Heart right ventricle (tissue), 16 donors: Measurements from ENCODE around the gene CHORDC1. TPM values are rescaled to one million over a fixed set of nuclear protein-coding genes. Genes with fewer than 3 reads are reported as not detected.

Experiments
- ATAC-seq, 8 donors: fragments of 200-7000 bp; cut with Tn5 transposase; one replicate each; pipeline ENCODE4 v1.9.1; 2020; ENCODE audit warnings: mild to moderate bottlenecking in 8 of 8, moderate library complexity in 8 of 8, moderate number of reproducible peaks in 1 of 8
- DNase-seq, 2 donors: peaks; one replicate each; pipeline ENCODE4 v3.0.0-alpha.2; 2020
- H3K27ac ChIP-seq, 10 donors: fragments of 200-600 bp; sonication (generic) in 2 of 10; one replicate each; pipeline versions ENCODE4 v1.5.0 to v1.8.0; 2020 to 2022; ENCODE audit warnings: mild to moderate bottlenecking in 3 of 10
- H3K27me3 ChIP-seq, 7 donors: fragments of 200-600 bp; one replicate each; pipeline ENCODE4 v1.8.0; 2021 to 2022; ENCODE audit warnings: mild to moderate bottlenecking in 2 of 7
- H3K36me3 ChIP-seq, 9 donors: fragments of 200-600 bp; sonication (generic) in 1 of 9; one replicate each; pipeline versions ENCODE4 v1.5.0 to v1.8.0; 2020 to 2022; ENCODE audit warnings: mild to moderate bottlenecking in 2 of 9
- H3K4me1 ChIP-seq, 9 donors: fragments of 200-600 bp; sonication (generic) in 1 of 9; one replicate each; pipeline versions ENCODE4 v1.5.0 to v1.8.0; 2020 to 2022; ENCODE audit warnings: mild to moderate bottlenecking in 4 of 9
- H3K4me3 ChIP-seq, 10 donors: fragments of 200-600 bp; sonication (generic) in 2 of 10; one replicate each; pipeline versions ENCODE4 v1.5.0 to v1.8.0; 2020 to 2022; ENCODE audit warnings: mild to moderate bottlenecking in 7 of 10, moderate library complexity in 2 of 10
- H3K9me3 ChIP-seq, 11 donors: fragments of 200-600 bp in 10 of 11; sonication (generic) in 2 of 11; one replicate each; pipeline versions ENCODE4 v1.5.0 to v1.8.0; 2013 to 2022; ENCODE audit warnings: mild to moderate bottlenecking in 2 of 11, control low read depth in 1 of 11, moderate library complexity in 1 of 11
- CTCF ChIP-seq, 9 donors: fragments of 200-600 bp; sonication (generic) in 2 of 9; IDR thresholded peaks; one replicate each; pipeline versions ENCODE4 v1.5.0 to v1.8.0; 2021 to 2022; ENCODE audit warnings: antibody characterized with exemption in 9 of 9, mild to moderate bottlenecking in 5 of 9, moderate library complexity in 1 of 9
- WGBS, 2 donors: extraction: QIAGEN DNeasy Blood & Tissue Kit; methylation state at CpG; one replicate each; pipeline ENCODE4 v1.1.7; 2013; ENCODE audit warnings: inconsistent platforms in 1 of 2; 5-methylcytosine and 5-hydroxymethylcytosine counted together
- intact Hi-C, 10 donors: fragments of 100-400 bp; cut with DNase I; formaldehyde crosslinking; loops; one replicate each; pipeline versions ENCODE4 v1.11.1 to v1.14.2; 2022
- polyA plus RNA-seq, 2 donors: library from polyadenylated mRNA; stranded (reverse); fragments of 200-250 nt; gene quantifications; one replicate each; pipeline ENCODE4 v1.2.3, GENCODE V29; 2013
- total RNA-seq, 10 donors: library from RNA; stranded (reverse); fragmentation: NEBNext Ultra II Directional in 3 of 10; extraction: Animal tissue kit (Norgen Biotek cat#: 25700) in 3 of 10; gene quantifications; one replicate each; pipeline versions ENCODE4 v1.2.1 to v1.2.4, GENCODE V29; 2021 to 2023
- donor health status: Arrhythmogenic right ventricular cardiomyopathy.
- donor health status: ischemic (EF 13 %, LVEDD 7.1; RV severe dilation, severe dysfunction).
- donor health status: healthy with polysubstance abuse.
- donor health status: DM: no; HTN: yes; CAD: no.
- donor health status: DM: no; HTN: no; CAD: no.
- donor health status: ischemic (EF 25% LVEDD 6.9; RV normal size, moderate dysfunction).
- donor health status: ischemic (EF 25% LVEDD 5.7; RV mildly dilated, moderate dysfunction).
- donor health status: healthy.
- donor health status: DM: yes; HTN: yes; CAD: no.
- donor health status: Ischemic cardiomyopathy.
- donor health status: ischemic (EF 35%, LVEDD 5.7; RV mildly dilated, moderate dysfunction).
- donor health status: nonischemic (EF 11% LVEDD 7.7; RV severe dilation, severe dysfunction).
- donor health status: DM: yes; HTN: yes; CAD: no.
- donor health status: PGD.
- donor health status: ischemic (EF 29% LVEDD 5.4; RV normal size, mild dysfunction).
- donor health status: nonischemic (EF 23%, LVEDD 6.1; RV moderate dilation, normal function).

CHORDC1 gene
- total and polyA plus RNA-seq, 12 donors, result 22.4 to 38.1 (median 27.7) TPM

- Histone ChIP-seq H3K9me3 (no peaks in the 10 kb centered on the region), H3K4me3 (no peak overlapping the region), H3K36me3 (no peaks in the 10 kb centered on the region), H3K27me3 (no peaks in the 10 kb centered on the region), H3K27ac (no peak overlapping the region), H3K4me1 (no peaks in the 10 kb centered on the region)
- intact Hi-C loops, result no loop called here
- WGBS, 2 donors, result 73 to 79% methylated on average over 4 of the region's 4 CpGs
- ATAC-seq (no peak), DNase-seq (no peak)
- TF ChIP-seq CTCF (IDR thresholded peaks at IDR 0.05), result no peak
Measured at GRCh38 chr11:90235526-90235925, 12.7 kb upstream of the CHORDC1 start.

GRCh38 chr11:90234977-90235376 is 12.1 kb upstream of the CHORDC1 start:
- H3K36me3 ChIP-seq, result no peaks in the 10 kb centered on the region
- H3K9me3 ChIP-seq, result peaks cover 0 to under 1% (median 0%) of the 10 kb centered on the region in 11 donors
- no peak overlapping the region for H3K27ac ChIP-seq
- TF ChIP-seq CTCF (IDR thresholded peaks at IDR 0.05), result no peak
- no peaks in the 10 kb centered on the region for H3K4me1 ChIP-seq
- no peak overlapping the region for H3K4me3 ChIP-seq
- no peaks in the 10 kb centered on the region for H3K27me3 ChIP-seq
- ATAC-seq (no peak), DNase-seq (no peak)
- 46 to 67% methylated on average over 2 of the region's 2 CpGs for WGBS, 2 donors
- intact Hi-C loops, result no loop called here

- intact Hi-C loops, result no loop called here
- WGBS, 2 donors, result 88 to 90% methylated on average over 1 of the region's 1 CpG
- no peak for ATAC-seq
Measured at GRCh38 chr11:90229791-90230190, 6.9 kb upstream of the CHORDC1 start.

DNA sequence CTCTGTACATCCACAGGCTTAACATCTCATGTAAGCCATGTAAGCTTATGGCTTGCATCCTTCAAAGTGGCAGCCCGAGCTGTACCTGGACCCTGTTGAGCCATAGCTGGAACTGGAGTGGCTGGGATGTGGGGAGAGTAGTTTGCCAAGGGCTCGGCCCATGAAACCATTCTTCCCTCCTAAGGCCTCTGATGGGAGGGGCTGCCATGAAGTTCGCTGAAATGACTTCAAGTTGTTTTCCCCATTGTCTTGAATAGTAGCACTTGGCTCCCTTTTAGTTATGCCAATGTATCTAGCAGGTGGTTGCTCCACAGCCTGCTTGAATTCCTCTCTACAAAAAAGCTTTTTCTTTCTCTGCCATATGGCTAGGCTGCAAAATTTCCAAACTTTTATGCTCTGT is 5.2 kb upstream of the CHORDC1 start:
- ATAC-seq, result no peak
- 90 to 92% methylated on average over 3 of the region's 3 CpGs for WGBS, 2 donors

More at GRCh38 chr11:90229791-90230190, 6.9 kb upstream of the CHORDC1 start:
- Histone ChIP-seq H3K9me3 (peaks cover 0 to 4% (median 0%) of the 10 kb centered on the region in 11 donors), H3K27ac (no peak overlapping the region), H3K4me3 (no peak overlapping the region), H3K4me1 (peaks cover 0 to 4% (median 0%) of the 10 kb centered on the region in 9 donors), H3K27me3 (no peaks in the 10 kb centered on the region), H3K36me3 (no peaks in the 10 kb centered on the region)
- DNase-seq, result no peak
- no peak for TF ChIP-seq CTCF (IDR thresholded peaks at IDR 0.05)

More for the DNA sequence above, 5.2 kb upstream of the CHORDC1 start:
- Histone ChIP-seq H3K27ac (no peak overlapping the region), H3K4me1 (peaks cover 0 to 17% (median 7%) of the 10 kb centered on the region in 9 donors), H3K9me3 (peaks cover 0 to 4% (median 0%) of the 10 kb centered on the region in 11 donors), H3K36me3 (no peaks in the 10 kb centered on the region), H3K4me3 (no peak overlapping the region), H3K27me3 (no peaks in the 10 kb centered on the region)
- no peak for TF ChIP-seq CTCF (IDR thresholded peaks at IDR 0.05)
- no peak for DNase-seq
- intact Hi-C loops, result no loop called here
